Smooth muscle cell (in vitro differentiated cells): ENCODE results near the gene MRPL43. TPM values are rescaled to one million over a fixed set of nuclear protein-coding genes. Genes with fewer than 3 reads are reported as not detected.

Experiments
- DNase-seq: peaks from one replicate; lab custom pipeline; 2025; ENCODE audit not compliant: unreplicated experiment; lab: John Stamatoyannopoulos, UW
- H2AFZ ChIP-seq: fragments of 200-600 bp; sonication (generic); 2 replicates; pipeline ENCODE4 v1.6.0; 2016; ENCODE audit warnings: antibody characterized with exemption, low read depth, mild to moderate bottlenecking
- H3F3A ChIP-seq: fragments of 200-600 bp; sonication (generic); 2 replicates; pipeline ENCODE4 v1.6.0; 2017; ENCODE audit warnings: antibody characterized with exemption, low read depth
- H3K27ac ChIP-seq: fragments of 200-600 bp; sonication (generic); 2 replicates; pipeline ENCODE4 v1.5.1; 2016; ENCODE audit warnings: low read depth, mild to moderate bottlenecking
- H3K27me3 ChIP-seq: fragments of 200-600 bp; sonication (generic); 2 replicates; pipeline ENCODE4 v1.6.1; 2016; ENCODE audit warnings: low read depth, mild to moderate bottlenecking
- H3K36me3 ChIP-seq: fragments of 200-600 bp; sonication (generic); 2 replicates; pipeline ENCODE4 v1.5.1; 2016; ENCODE audit warnings: low read depth
- H3K4me1 ChIP-seq: fragments of 200-600 bp; sonication (generic); 2 replicates; pipeline ENCODE4 v1.5.1; 2016; ENCODE audit warnings: low read depth
- H3K4me2 ChIP-seq: fragments of 200-600 bp; sonication (generic); 2 replicates; pipeline ENCODE4 v1.6.0; 2016; ENCODE audit warnings: mild to moderate bottlenecking
- H3K4me3 ChIP-seq: fragments of 200-600 bp; sonication (generic); 2 replicates; pipeline ENCODE4 v1.5.1; 2016; ENCODE audit warnings: mild to moderate bottlenecking
- H3K79me2 ChIP-seq: fragments of 200-600 bp; sonication (generic); 2 replicates; pipeline ENCODE4 v1.6.0; 2016; ENCODE audit warnings: low read depth, mild to moderate bottlenecking
- H3K9ac ChIP-seq: fragments of 200-600 bp; sonication (generic); 2 replicates; pipeline ENCODE4 v1.6.0; 2016; ENCODE audit warnings: low read depth
- H3K9me3 ChIP-seq: fragments of 200-600 bp; sonication (generic); replicated peaks from 2 replicates; pipeline ENCODE4 v1.5.1; 2016; ENCODE audit warnings: low read depth
- H4K20me1 ChIP-seq: fragments of 200-600 bp; sonication (generic); 2 replicates; pipeline ENCODE4 v1.6.0; 2016; ENCODE audit warnings: low read depth
- CTCF ChIP-seq: fragments of 200-600 bp; sonication (generic); IDR thresholded peaks from 2 replicates; pipeline ENCODE4 v1.5.1; 2017; ENCODE audit warnings: borderline replicate concordance, mild to moderate bottlenecking, antibody characterized with exemption; ENCODE audit not compliant: insufficient read depth, poor library complexity, severe bottlenecking
- WGBS: methylation state at CpG from one replicate; pipeline ENCODE4 v1.1.7; 2016; ENCODE audit warnings: low lambda C conversion rate; 5-methylcytosine and 5-hydroxymethylcytosine counted together
- polyA plus RNA-seq: library from polyadenylated mRNA; unstranded; fragments of >200 nt; fragmentation: Nextera tagmentation; extraction: Ambion mirVana; gene quantifications from 2 replicates; pipeline ENCODE4 v1.2.1, GENCODE V29; 2016
- total RNA-seq: library from RNA; depleted of rRNA; stranded (reverse); fragments of >200 nt; gene quantifications from 2 replicates; pipeline ENCODE4 v1.2.3, GENCODE V29; 2014

Gene MRPL43
- total and polyA plus RNA-seq, 2 experiments from 2014 or later = 89.9 to 120 TPM

DNA sequence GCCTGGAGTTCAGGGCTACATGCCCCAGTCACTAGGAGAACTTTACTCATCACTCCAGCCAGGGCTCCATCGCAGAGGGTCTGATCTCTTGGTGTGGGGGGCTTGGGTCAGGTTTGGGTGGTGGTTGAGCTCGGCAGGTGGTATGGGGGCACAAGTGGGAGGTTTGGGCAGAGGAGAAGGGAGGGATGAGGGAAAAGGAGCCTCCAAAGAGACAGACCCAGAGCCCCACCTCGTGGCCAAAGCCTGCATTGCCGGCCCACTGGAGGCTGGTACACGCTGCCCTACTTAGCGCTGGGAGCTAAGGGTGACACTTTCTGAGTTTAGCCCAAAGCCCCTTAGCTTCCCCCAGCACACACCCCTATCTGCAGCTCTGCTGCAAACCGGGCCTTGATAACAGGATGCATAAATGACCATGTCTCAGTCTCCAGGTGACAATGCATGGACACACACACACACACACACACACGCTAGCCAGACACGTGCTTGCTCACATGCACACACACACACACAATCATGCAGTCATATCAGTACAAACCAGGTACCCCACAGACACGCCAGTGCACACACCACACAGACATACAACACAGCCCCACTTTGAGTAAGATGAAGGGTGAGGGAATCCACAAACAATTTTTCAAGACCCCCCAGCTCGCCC lies 27.1 kb upstream of the MRPL43 start:
- Histone ChIP-seq H3K79me2 (no peaks in the 10 kb centered on the region), H3K9ac (no peak overlapping the region), H3K4me3 (no peak overlapping the region), H3K36me3 (no peaks in the 10 kb centered on the region), H3K27me3 (peaks cover 26% of the 10 kb centered on the region), H4K20me1 (no peaks in the 10 kb centered on the region), H3K4me2 (no peak overlapping the region), H3K27ac (no peak overlapping the region), H2AFZ (no peak overlapping the region), H3F3A (no peaks in the 10 kb centered on the region), H3K9me3 (no peaks in the 10 kb centered on the region), H3K4me1 (no peaks in the 10 kb centered on the region)
- WGBS = 27% methylated on average over 10 of the region's 11 CpGs
- DNase-seq = peak; percentile 52
- peak; percentile 88 for TF ChIP-seq CTCF

- TF ChIP-seq CTCF = no peak
- Histone ChIP-seq H2AFZ (no peak overlapping the region), H3K27me3 (peaks cover 22% of the 10 kb centered on the region), H3K27ac (peak overlapping the region; percentile 3), H4K20me1 (no peaks in the 10 kb centered on the region), H3K36me3 (no peaks in the 10 kb centered on the region), H3K9ac (no peak overlapping the region), H3K79me2 (no peaks in the 10 kb centered on the region), H3K4me3 (no peak overlapping the region), H3K4me1 (no peaks in the 10 kb centered on the region), H3K4me2 (no peak overlapping the region), H3F3A (no peaks in the 10 kb centered on the region), H3K9me3 (no peaks in the 10 kb centered on the region)
- 62% methylated on average over 9 of the region's 9 CpGs for WGBS
- DNase-seq = no peak
These were observed 26.1 kb upstream of the MRPL43 start for GRCh38 chr10:101013365-101013825.

DNA sequence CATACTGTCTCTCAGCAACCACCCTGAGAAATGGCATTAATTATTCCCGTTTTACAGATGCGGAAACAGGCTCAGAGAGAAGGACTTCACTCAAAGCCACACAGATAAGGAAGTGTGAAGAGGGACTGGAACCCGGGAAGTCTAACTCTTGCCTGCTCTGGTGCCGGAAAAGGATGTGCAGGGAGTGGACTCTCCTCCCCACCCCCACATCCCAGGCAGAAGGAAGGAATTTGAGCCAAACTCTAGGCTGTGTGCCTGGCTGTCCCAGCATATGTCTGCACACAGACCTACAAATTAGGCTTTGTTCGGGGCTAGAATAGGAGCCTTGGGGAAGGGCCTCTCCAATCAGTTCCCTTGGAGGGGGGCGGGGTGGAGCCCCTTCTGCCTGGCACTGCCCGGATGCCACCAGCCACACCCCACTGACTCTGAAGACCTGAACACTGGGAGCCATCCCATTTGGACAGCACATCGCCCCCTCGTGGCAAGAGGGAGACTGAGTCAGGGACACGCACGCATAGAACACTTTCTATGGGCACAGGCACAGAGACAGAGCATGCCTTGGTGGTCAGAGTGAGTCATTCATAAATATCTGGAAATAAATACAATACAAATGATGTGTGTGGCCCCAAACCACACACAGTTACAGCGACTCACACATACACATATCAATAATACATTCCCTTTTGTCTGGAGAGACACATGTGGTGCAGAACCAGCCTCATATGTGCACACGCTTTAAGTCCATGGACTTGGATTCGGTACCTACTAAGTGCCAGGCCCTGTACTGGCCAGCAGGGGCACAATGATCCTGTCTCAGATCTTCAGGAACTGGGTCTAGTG lies 25.4 kb upstream of the MRPL43 start:
- H3K27me3 ChIP-seq = peaks cover 16% of the 10 kb centered on the region
- H3K4me3 ChIP-seq = no peak overlapping the region
- no peak overlapping the region for H3K9ac ChIP-seq
- peak; percentile 74 for TF ChIP-seq CTCF
- H3K36me3 ChIP-seq = no peaks in the 10 kb centered on the region
- 42% methylated on average over 14 of the region's 14 CpGs for WGBS
- no peaks in the 10 kb centered on the region for H4K20me1 ChIP-seq
- peak overlapping the region; percentile 13 for H3K4me2 ChIP-seq
- no peaks in the 10 kb centered on the region for H3K9me3 ChIP-seq
- DNase-seq = peak; percentile 52
- H3K27ac ChIP-seq = peak overlapping the region; percentile 3
- H3K4me1 ChIP-seq = no peaks in the 10 kb centered on the region
- no peaks in the 10 kb centered on the region for H3K79me2 ChIP-seq
- no peak overlapping the region for H2AFZ ChIP-seq
- H3F3A ChIP-seq = no peaks in the 10 kb centered on the region
